Renal pelvis (tissue), 4 donors: ENCODE results near the gene CRY1. TPM values are rescaled to one million over a fixed set of nuclear protein-coding genes. Genes with fewer than 3 reads are reported as not detected.
A peak's percentile ranks its signal among the peaks of the same experiment; 100 is the strongest.

Experiments used
- DNase-seq: peaks from one replicate; pipeline ENCODE4 v3.0.0-alpha.2; 2013
- polyA plus RNA-seq, 3 donors: library from polyadenylated mRNA; unstranded; fragments of 120-200 nt; gene quantifications; one replicate each; pipeline ENCODE4 v1.2.1, GENCODE V29; 2013; ENCODE audit not compliant: insufficient read length in 3 of 3

Gene CRY1
- polyA plus RNA-seq, 3 donors: 26.9 to 32.4 (median 28.7) TPM

GRCh38 chr12:106974511-106974910 lies 118.8 kb downstream of the CRY1 start:
- no peak for DNase-seq

DNA sequence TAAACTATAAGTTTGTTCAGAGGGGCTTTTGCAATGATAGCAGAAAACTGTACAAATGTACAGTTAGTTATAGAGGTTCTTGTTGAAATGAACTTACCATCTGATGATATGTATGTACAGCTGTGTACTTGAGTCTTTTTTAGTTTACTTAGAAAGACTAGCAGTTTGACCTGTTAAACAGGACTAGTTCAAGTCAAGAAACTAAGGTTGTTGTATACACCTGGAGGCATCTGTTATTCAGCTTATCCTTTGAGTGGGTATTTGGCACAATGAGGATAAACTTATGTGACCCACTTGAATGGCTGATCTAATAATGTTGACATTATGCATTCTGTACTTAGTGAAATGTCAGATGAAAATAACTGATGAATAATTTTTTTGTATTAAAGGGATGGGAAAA lies 119.8 kb downstream of the CRY1 start:
- DNase-seq: no peak

DNA sequence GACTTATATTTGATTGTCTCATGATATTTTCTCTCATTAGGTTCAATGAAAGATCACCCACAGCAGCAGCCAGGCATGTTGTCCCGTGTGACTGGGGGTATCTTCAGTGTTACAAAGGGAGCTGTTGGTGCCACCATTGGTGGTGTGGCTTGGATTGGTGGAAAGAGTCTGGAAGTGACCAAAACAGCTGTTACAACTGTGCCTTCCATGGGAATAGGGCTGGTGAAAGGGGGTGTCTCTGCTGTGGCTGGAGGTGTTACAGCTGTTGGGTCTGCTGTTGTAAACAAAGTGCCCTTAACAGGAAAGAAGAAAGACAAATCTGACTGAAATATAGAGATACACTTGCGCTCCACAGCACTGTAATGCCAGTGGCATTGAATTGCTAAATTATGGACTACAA lies 122.3 kb downstream of the CRY1 start:
- DNase-seq: no peak

DNA sequence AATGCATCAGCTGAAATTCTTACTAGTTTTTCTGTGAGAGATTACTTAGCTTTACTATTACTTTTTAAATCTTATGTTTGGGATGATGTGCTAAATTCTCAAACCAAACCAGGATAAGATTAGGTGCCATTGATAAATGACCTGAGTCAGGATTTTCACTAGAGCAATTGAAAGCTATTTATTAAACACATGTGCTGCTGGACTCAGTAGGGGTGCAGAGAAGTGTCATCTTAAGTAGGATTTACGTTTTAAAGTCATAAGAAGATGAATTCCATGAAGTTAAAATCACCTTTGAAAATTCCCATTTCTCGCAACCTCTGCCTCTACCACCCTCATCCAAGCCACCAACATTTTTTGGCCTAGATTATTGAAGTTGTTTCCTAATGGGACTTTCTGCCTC lies 128.8 kb downstream of the CRY1 start:
- DNase-seq: no peak

GRCh38 chr12:106962286-106962685 lies 131.1 kb downstream of the CRY1 start:
- no peak for DNase-seq

- DNase-seq: no peak
Observed at GRCh38 chr12:106960443-106960842, 132.9 kb downstream of the CRY1 start.

GRCh38 chr12:106957583-106957982 lies 135.8 kb downstream of the CRY1 start:
- no peak for DNase-seq

- peak; percentile 62 for DNase-seq
Observed at GRCh38 chr12:106956048-106956578, 137.2 kb downstream of the CRY1 start.

- peak; percentile 97 for DNase-seq
Observed at GRCh38 chr12:106955377-106956047, 137.8 kb downstream of the CRY1 start, which contains the start of gene TMEM263. TSS of gene TMEM263 (plus strand) at chr12:106955907. CDS start at chr12:106967117, 11,210 bp downstream.

- DNase-seq: no peak
Observed at GRCh38 chr12:106954462-106955376, 138.6 kb downstream of the CRY1 start.

DNA sequence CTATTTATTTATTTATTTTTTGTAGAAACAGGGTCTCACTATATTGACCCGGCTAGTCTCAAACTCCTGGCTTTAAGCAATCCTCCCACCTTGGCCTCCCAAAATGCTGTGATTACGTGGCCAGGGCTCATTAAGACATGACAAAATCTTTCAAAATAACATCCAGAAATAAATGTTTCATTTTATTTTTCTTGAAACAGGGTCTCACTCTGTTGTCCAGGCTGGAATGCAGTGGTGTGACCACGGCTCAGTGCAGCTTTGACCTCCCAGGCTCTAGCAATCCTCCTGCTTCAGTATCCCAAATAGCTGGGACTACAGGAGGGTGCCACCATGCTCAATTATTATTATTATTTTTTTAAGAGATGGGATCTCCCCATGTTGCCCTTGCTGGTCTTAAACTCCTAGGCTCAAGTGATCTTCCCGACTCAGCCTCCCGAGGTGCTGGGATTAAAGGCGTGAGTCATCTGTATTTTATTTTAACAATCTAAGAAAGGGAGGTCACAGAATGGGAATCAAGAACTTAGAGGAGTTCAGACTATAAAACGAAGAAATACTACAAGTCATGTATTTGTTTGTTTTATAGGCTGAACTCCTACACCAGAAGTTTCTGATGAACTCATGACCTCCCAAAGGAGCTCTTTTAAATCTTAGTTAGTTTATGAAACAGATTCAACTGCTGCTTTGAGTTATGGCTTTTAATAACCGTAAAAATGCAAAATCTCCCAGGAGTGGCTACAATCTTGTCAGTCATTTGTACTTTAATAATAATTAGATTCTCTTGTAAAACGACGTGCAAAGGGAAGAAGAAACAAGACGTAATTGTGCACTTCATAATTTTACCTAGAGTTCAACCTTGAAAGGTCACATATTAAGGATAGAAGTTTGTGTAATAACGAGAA lies 139.7 kb downstream of the CRY1 start:
- no peak for DNase-seq

DNA sequence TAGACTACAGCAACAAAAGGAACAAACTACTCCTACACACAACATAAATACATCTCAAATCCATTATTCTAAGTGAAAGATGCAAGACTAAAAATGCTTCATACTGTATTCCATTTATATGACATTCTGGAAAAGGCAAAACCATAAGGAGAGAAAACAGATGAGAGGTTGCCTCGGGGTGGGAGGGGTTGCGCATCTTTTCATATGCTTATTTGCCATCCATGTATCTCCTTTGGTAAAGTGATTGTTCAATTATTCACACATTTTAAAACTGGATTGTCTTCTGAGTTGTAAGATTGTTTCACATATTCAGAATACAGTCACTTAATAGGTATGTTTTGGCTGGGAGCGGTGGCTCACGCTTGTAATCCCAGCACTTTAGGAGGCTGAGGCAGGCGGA lies 142.8 kb downstream of the CRY1 start:
- DNase-seq: no peak

DNA sequence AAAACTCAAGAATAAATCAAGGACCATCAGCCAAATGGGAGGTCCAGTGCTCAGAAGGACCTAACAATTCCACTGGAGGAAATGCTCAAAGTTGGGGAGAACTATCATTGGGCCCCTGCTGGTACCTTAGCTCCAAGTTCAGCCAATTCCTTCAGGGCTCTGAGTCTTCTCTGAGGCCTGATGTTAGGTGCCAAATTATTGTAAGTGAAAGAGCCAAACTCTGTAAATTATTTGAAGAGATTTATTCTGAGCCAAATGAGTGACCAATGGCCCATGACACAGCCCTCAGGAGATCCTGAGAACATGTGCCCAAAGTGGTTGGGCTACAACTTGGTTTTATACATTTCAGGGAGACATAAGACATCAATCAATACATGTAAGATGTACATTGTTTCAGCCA lies 145.9 kb downstream of the CRY1 start:
- DNase-seq: no peak

GRCh38 chr12:106945261-106945851 lies 148.0 kb downstream of the CRY1 start:
- DNase-seq: no peak

DNA sequence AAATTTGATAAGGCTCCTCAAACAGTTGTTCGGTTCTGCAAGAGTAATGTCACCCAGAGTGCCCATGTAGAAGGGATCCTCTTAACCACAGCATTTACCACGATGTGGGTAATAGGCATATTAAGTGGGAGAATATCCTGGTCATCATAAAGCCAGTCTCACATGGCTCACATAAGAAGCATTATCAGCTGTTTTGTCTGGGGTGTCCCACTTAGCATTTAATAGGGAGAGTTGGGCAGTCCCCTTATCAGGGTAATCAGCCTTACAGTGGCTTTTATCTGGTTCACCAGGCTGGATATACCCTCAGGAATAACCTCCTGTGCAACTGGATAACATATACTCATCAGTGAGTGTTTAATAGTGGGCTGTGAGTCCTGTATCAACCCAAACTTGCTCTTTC lies 150.6 kb downstream of the CRY1 start:
- DNase-seq: no peak

DNA sequence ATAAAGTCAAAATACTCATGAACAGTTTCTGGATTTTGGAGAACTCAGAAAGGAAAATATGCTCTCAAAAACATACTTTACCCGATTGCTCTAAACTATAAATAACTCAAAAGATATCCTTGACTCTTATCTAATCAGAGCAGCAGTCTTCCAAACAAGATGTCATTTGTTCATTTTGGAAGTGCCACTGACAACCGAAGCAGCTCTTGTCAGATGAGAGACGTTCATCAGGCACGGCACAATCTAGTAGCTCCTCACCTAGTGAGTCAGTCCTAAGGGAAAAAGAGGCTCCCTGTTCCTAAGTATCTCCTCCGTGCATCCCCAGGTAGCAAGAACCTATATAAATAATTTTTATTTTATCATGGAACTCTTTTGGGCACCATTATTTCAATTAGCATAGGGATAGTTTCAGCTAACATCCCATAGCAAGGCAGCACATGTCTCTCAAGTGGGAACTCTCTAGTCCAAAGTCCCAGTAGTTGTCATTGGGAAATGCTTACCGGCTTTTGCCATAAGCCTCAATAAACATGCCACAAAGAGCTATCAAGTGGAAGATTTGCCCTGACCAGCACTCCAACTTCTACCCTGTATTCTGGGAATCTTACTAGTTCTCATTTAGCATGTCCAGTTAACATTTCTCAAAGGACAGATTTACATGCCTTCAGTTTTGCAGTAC lies 151.7 kb downstream of the CRY1 start:
- DNase-seq: no peak
